CD4-positive, alpha-beta T cell treated with Interleukin-4 for 4 hours (primary cell): ENCODE results near the gene CAMK1D.

Source experiments
- DNase-seq: peaks from one replicate; pipeline ENCODE4 v3.0.0-alpha.2; 2020

Gene CAMK1D

DNA sequence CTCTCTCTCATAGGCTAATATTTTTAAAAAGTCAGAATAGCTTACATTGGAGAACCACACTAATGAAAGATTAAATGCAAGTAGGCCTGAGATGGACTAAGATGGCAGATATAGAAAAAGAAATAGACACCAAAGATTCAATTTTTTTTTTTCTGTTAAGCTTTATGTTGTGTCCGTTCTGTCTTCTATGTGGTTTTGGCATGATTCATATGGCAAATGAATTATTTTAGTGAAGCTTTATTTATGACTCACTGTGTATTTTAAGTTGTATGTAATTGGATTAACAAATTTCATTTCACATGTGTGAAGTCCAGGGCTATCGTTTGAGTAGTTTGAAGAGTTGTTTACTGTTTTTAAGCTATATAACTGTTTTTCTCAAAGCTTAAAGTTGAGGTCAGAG lies 214.8 kb downstream of the CAMK1D start:
- peak; percentile 12 for DNase-seq

DNA sequence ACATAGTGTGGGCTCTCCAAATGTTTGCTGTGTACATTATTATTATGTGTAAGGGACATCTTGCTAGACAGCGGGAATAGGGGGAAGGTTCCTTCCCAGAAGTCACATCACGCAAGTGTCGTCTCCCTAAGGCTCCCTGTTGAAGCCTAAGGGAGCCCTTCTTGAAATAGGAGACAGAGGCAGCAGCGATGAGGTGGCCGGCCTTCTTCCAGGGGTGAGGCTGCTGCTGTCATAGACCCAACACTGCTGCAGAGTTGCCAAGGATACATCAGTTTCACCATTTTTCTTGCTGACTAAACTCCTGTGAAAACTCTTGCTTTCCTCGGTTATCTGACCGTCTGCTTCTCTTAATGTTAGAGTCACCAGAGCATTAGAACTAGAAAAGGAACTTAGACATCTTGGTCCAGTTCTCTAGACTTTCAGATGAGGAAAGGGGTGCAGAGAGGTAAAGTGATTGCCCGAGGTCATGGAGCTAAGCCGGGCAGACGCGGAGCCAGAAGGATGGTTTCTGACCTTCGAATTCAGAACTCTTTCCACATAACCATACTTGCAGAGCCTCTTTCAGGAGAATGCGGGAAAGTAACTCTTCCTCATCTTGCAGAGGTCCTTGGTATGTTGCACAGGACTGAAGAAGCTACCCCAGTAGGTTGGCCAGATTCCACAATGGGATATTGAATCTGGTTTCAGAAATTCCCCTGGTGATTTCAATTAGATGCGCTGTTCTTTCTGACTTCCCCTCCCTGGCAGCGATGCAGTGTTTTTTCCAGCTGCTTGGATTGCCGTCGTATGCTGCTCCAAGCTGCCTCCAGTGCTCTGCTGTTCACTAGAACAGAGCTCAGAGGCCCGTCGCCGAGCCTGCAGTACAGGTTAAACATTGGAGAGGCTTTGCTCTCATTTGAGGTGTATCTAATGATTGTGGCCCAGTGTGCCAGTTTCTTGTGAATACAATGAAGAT lies 217.1 kb downstream of the CAMK1D start:
- DNase-seq, result no peak

DNA sequence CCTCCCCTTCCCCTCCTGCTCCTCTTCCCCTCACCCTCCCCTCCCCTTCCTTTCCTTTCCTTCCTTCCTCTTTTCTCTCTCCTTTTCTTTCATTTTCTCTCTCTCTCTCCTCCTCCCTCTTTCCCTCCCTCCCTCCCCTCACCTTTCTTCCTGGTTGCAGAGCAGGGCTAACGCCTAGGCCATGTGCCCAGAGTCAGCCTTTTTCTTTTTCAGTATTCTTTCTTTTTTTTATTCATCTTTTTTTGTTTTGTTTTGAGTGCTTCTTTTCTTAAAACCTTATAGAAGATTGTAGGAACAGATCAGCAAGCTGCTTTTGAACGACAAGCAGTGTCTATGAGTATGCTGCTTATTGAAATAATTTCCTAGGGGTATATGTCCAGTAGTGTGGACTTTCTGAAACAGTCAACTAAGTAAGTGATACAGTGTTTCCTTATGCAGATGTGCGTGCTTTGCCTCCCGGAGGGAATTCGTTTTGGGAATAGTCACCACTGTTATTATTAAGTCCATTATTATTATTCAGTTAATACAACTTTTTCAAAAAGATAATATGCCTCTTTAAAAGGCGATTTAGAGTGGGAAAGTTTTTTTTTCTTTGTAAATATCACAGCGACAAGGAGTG lies 219.2 kb downstream of the CAMK1D start:
- DNase-seq, result no peak

DNA sequence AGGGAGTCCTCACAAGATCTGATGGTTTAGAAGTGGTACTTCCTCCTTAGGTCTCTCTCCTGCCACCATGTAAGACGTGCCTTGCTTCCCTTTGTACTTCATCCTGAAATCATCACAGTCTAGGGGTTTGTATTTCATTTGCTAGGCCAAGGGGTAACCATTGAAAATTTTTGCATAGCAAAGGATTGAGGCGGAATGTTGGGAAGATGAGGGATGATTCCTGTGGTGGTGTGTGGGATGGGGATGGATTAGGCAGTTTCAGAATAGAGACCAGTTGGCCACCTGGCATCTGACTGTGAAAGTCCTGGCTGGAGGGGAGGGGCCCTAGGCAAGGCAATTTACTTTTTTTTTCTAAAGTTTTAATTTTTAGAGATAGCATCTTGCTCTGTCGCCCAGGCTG lies 222.9 kb downstream of the CAMK1D start:
- DNase-seq, result no peak

DNA sequence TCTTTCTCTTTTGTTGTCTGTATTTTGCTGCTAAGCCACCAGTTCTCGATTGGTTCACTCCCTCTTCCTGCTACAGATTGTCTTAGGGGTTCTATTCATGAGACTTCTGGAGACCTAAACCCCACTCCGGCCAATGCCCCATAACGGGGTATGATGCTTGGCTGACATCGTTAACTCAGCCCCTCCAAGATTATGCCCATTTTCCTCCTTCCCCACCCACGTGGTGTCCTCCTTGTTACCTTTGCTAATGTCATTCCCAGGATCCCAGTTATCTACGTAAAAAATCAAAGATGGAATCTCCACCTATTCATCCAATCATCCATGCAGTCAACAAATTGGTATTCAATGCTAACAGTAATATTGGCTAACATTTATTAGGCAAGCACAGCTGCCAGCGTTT lies 228.3 kb downstream of the CAMK1D start:
- DNase-seq, result no peak

DNA sequence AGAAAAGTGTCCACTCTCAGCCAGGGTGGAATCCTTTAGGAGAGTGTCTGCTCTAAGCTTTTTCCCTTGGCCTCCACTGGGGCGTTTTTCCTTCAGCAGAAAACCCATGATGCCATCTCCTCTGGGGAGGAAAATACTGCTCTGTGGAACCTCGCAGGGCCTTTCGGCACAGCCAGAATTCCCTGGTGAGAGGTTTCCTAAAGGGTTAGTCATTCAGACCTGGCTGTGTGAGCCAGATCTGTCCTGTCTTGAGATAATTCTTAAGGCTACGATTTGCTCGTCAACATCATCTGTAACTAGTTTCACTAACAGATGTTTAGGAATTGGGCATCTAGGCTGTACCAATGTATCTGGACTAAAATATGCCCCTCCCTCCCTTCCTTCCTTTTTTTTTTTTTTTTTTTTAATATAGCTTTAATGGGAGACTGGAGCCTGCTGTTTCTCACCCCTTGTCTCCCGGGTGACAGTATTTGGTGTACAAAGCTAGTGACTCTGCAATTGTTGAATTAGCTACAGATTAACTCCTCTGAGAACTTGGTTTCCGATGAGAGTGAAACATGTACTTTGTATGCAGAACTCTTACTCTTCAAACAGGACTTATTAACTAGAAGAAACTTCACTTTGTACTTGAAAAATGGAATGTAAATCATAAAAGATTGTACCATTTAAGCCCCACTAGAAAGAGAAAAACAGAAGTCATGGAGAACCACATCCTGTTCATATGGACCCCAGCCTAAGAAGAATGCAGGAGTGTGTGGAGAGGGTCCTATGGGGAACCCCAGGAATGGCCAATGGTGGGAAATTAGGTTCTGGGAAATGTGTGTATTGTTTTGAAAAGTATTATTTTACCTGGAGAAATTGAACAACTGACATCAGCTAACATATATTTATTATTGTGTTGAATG lies 230.9 kb downstream of the CAMK1D start:
- DNase-seq, result no peak

DNA sequence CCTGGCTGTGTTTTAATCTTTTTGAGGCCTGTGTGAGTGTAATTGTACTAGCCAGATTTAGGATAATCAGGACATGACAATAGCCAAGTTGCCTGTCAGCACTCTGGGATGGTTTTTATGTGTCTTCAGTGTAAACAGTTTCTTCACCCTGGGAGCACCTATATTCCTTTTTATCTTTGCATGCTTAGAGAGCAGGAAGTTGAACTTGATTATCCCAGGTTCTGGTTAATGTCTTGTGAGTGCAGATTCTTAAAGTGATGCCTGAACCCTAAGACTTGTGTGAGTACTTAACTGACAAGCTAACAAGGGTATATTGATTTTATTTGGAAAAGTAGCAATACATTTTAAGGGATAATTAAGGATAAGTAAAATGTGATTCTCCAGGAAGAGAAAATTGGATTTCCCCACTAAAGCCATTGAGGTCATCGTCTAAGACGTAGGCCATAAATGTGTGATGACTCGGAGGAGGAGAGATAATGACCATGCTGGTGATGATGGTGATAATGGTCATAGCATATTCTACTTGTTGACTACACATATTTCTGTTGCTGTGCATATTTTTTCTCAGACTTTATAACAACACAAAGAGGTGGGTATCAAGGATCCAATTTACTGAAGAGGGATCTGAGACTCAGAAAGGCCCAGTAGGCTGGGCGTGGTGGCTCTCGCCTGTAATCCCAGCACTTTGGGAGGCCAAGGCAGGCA lies 234.7 kb downstream of the CAMK1D start:
- DNase-seq, result no peak

DNA sequence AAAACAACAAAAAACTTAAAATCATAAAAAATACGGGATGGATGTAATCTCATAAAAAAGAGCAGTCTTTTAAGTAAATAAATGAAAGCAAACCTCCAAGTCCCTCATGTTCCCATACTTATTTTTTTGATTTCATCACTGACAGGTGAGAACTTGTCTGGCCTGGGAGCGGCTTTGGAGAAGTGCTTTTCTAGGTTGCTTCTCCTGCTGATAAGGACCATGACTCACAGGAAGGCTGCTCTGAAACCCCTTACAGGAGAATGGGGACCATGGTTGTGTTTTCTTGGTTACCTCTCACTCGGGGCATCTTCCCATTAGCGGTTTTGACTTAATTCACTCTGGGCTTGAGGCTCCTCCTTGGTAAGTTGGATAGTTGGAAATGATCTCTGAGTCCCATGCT lies 237.4 kb downstream of the CAMK1D start:
- DNase-seq, result no peak

DNA sequence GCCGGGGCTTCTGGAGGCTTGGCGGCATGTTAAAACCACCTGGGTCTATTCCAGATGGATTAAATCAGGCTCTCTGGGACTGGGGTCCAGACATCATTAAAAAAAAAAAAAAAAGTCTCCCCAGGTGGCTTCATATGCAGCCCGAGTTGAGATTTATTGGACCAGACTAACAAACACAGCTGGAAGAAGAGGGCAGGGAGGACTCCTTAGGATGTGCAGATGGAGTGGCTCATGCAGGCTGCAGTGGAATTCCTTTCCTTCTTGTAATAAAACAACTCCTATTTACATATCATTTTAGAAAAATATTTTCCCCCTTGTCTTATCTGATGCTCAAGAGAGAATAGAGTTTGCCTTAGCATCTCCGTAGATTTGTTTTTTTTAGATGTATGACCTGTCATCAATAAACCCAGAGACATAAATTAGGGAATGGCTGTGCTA lies 238.1 kb downstream of the CAMK1D start:
- DNase-seq, result no peak

DNA sequence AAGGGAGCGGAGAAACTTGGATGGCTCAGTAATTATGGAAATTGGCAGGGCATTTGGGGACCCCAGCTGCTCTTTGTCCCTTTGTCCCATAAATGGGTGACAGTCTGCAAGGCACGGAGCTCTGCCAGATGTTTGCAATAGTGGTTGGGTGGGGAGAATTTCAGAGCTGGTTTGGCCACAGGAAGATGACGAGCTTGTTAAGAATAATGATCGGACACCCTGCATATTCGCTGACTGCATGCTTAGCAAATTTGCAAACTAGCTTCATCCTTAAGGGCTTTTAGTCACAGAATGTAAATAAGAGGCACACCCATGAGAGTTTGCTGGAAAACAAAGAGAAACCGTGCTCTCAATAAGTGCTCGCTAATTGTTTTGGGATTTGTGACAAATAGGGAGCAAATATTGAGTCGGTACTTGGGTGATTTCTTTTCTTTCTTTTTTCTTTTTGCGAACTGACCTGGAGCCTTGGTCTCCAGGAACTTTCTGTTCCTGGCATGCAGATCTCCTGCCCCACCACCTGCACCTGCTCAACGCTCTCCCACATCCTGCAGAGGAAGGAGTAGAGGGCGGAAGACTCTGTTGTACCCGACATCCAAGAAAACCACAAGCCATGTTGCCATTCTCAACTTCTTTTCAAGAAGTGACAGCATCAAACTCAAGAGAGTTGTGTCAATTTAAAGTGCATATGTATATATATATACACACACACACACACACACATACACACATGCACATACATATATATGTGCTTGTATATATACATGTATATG lies 238.9 kb downstream of the CAMK1D start:
- peak; percentile 22 for DNase-seq

DNA sequence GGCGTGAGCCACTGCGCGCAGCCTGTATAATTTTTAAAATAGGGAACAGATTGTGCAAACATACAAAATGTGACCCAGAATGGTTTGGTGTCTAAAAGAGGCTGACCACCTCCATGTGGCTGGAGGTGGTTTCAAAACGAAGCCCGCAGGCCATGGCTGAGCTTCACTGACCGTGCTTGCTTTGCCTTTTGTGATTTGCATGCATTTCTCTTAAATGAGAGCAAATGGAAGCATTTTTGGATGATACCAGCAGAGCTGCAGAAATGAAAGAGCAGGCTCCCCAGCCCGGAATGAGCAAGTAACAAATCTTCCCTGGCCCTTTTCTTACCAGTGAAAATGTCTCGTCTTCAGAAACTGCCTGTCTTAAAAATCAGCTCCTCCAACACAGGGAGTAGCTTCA lies 239.9 kb downstream of the CAMK1D start:
- DNase-seq, result no peak

DNA sequence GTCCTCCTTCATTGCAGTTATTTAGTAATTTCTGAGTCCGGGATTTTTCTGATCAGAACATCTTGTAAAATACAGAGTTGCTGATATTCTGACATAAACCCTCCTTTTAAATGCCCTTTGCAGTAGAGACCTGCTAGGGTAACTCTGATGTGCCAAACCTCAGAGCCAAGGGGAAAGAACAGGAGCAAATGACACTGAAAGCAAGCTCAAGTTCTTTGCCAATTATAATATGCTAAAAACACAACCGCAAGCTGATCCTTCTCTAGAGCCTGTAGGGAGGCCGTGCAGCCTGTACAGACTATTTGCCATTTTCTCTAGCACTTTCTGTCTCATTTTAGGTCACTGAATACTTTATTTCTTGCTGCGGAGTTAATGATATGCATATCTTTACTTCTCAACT lies 240.4 kb downstream of the CAMK1D start:
- DNase-seq, result no peak

DNA sequence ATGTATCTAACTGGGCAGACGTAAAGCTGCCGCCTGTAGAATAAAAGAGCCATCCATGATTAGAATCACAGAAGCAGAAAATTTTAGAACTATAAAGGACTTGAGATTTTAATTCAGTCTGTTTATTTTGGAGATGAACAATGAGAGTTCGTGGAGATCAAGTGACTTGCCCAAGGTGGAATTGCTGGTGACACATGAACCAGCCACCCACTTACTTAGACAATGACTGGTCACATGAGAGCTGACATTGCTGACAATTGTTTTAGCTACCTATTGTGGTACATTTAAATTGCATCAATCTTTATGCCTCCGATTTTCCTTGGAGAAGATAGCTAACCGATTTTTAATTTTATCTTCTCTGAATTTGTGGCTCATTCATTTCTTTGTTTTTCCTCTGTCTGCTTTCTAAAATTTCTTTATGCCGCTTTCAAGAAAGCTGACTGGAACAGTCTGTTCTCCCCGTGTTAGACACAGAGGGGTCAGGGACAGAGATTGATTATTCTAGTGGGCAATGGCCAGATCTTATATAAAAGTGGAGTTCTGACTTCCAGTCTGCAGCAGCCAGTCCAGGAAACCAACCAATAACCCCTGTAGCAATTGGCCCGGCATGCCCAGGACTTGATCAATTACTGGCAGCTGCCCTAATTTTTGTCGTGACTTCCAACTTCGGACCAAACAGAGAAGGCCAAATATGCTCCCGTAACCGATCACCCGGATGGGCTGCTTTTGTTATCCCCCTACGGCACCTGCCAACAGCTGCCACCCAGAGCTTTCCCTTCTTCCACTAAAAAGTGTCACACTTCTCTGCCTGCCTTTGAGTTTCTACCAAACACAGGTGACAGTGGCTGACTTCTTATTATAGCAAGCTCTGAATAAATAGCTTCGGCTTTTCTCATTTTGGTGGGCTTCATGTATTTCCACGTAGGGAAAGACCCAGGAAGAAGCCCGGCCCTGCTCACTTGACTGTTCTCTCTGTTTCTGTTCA lies 241.6 kb downstream of the CAMK1D start:
- DNase-seq, result no peak

DNA sequence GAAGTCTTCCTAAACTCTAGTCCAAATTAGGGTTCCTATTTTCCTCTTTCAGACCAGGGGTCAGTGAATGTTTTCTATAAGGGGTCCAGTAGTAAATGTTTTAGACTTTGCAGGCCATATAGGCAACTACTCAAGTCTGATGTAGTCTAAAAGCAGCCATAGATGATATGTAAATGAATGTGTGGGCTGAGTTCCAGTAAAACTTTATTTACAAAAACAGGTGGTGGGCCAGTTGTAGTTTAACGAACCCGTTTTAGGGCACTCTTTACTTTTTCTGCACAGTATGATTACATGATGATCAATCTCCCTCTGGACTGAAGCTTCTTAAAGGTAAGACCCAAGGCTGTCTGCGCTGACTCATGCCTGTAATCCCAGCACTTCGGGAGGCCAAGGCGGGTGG lies 243.6 kb downstream of the CAMK1D start:
- DNase-seq, result no peak

DNA sequence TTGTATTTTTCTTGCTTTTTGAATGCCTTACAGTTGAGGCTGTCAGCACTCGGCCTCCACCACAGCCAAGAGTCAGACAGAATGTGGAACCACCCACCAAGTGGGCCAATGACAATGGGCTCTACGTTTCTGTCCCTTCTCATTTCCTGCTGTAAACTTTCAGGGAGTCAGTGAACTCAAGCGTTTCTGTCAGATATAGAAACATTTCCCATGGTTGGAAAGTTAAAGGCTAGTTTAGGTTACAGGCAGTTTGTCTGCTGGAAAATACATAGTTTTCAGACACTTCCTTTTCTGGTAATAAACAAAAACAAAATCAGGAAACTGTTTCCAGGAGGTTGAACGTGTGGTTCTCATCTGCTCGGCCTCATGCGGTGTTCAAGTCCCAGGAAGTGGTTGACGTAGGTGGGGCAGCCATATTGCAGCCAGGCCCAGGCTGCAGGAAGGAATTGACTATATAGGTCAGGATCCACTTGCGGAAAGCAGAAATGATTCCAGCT lies 245.1 kb downstream of the CAMK1D start:
- DNase-seq, result peak; percentile 34

DNA sequence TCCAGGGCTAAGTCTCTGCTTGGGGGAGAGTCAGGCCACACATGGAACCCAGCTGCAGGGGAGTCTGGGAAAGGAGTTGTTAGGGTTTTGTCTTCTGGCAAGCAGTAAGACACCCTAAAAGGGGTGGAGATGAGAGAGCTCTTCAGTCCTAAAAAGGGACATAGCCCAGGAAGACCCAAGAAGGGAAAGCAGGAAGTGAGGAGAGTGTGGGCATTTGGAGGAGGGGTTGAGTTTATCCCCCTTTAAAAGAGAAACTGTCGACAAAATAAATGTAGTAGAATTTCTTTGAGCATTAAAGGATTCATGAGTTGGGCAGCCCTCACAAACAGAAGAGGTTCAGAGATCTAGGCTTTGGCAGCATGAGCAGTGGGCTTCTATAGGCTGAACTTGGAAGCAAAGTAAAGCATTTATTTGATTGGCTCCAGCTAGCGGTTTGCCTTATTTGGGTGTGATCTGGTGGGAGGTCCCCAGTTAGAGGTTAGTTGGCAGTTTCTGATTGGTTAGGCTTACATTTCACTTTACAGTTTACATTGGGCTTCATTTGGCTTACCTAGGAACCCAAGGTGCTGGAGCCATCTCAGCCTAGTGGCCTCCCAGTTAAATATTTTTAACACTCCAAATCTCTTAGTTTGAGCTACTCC lies 246.7 kb downstream of the CAMK1D start:
- DNase-seq, result no peak

DNA sequence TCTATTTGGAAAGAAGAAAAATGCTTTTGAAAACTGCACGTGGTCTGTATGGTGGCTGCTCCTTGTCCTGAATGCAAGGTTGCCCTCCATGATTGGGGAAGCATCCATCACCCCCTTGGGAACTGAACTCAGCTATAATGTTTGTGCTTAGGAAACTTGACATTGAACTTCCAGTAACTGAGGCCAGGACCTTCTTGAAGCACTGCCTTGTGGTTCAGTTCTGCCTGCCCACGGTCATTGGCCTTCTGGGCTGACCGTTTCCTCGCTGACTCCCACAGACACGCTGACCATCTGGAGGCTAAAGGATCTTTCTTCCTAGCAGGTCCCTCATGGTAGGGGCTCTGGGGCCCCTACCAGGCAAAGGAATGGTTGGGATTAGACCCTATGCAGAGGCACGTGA lies 247.8 kb downstream of the CAMK1D start:
- DNase-seq, result no peak

DNA sequence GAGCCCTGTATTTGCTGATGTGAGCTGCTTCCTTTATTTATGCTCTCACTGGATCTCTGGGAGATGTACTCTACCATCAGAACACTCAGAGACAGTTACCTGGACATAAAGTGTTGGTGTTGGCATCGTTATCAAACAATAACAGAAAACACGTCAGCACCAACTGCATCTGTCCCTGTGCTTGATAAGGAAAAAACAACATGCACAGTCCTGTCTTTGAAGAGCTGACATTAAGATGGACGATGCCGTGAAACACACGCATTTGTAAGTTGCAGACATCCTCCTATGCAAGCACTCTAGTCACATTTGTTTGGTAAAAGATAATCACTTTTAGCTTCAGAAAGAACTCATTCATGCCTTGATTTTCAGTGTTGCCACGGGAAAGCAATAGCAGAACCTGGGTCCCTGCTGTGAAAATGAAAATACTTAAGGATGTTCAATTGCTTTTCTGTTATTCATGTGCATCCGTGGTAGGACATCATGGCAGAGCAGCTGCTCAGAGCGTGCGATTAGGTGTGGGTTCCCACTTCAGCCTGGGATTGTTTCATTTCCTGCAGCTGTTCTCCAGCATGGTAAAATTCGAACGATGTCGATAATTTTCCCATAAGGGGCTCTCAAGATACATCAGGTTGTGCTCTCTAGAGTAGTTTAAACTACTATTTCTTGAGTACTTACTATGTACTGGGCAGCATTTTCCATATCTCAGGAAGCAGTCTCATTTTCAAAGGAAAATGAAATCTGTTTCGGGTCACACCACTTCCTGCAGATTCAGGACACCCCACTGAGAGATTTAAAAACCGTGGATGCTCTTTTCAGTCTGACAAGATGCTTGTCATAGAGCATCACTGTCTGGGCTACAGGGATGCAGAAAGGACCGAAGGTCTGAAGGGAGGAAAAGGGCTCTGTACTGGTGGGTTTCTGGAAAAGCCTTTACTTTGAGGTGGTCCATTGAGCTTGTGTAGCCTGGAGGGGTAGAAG lies 248.7 kb downstream of the CAMK1D start:
- no peak for DNase-seq

DNA sequence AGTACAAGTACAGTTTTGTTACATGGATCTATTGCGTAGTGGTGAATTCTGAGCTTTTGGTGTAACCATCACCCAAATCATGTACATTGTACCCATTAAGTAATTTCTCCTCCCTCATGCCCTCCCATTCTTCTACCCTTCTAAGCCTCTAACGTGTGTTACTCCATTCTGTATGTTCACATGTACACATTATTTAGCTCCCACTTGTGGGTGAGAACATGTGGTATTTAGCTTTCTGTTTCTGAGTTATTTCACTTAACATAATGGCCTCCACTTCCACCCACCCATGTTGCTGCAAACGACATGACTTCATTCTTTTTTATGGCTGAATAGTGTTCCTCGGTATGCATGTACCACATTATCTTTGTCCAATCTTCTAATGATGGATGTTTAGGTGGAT lies 251.3 kb downstream of the CAMK1D start:
- no peak for DNase-seq
